GM18507 (cell line): ENCODE data around the gene ZNF558.

Experiments used
- DNase-seq: peaks from one replicate; pipeline ENCODE4 v3.0.0; 2011; ENCODE audit warnings: low read depth; ENCODE audit not compliant: insufficient read length; ENCODE audit errors: extremely low spot score
- FAIRE-seq: peaks from 2 replicates; lab custom pipeline; 2011; peaks lifted over from hg19 to GRCh38; lab: Jason Lieb, UNC

ZNF558 gene

GRCh38 chr19:8832132-8833021, at the start of gene ZNF558, which contains the start of gene MBD3L1:
ZNF558 (minus strand) TSS chr19:8832304; CDS start chr19:8822659, 9,645 bp downstream.
MBD3L1 (plus strand) TSS chr19:8832377; CDS start chr19:8842679, 10,302 bp downstream.
- peak; percentile 93 for FAIRE-seq
- peak; percentile 83 for DNase-seq

GRCh38 chr19:8881512-8881911, 49.4 kb upstream of the ZNF558 start:
- FAIRE-seq (no peak), DNase-seq (no peak)

GRCh38 chr19:8880868-8881488, 48.9 kb upstream of the ZNF558 start:
- no peak for DNase-seq
- FAIRE-seq, result no peak

- FAIRE-seq (no peak), DNase-seq (no peak)
These were observed 46.0 kb upstream of the ZNF558 start for GRCh38 chr19:8877854-8878705.

- no peak for DNase-seq
- FAIRE-seq, result no peak
These were observed 34.2 kb upstream of the ZNF558 start for GRCh38 chr19:8866344-8866743.

- DNase-seq, result no peak
- FAIRE-seq, result no peak
These were observed 26.2 kb upstream of the ZNF558 start for GRCh38 chr19:8858260-8858659.

GRCh38 chr19:8850488-8850887, 18.4 kb upstream of the ZNF558 start:
- DNase-seq, result no peak
- no peak for FAIRE-seq

GRCh38 chr19:8849232-8849631, 17.1 kb upstream of the ZNF558 start:
- no peak for FAIRE-seq
- DNase-seq, result no peak

GRCh38 chr19:8846819-8847218, 14.7 kb upstream of the ZNF558 start:
- DNase-seq (no peak), FAIRE-seq (no peak)

GRCh38 chr19:8840708-8841107, 8.6 kb upstream of the ZNF558 start:
- no peak for DNase-seq
- FAIRE-seq, result no peak

- no peak for FAIRE-seq
- DNase-seq, result no peak
These were observed 3.8 kb upstream of the ZNF558 start for GRCh38 chr19:8835877-8836276.

- DNase-seq, result no peak
- no peak for FAIRE-seq
These were observed 3.3 kb upstream of the ZNF558 start for GRCh38 chr19:8835446-8835845.

GRCh38 chr19:8831832-8832131, 322 bp downstream of the ZNF558 start:
- FAIRE-seq (no peak), DNase-seq (no peak)

GRCh38 chr19:8831373-8831772, 731 bp downstream of the ZNF558 start:
- DNase-seq (no peak), FAIRE-seq (no peak)

GRCh38 chr19:8827277-8827676, 4.8 kb downstream of the ZNF558 start:
- DNase-seq (no peak), FAIRE-seq (no peak)

- FAIRE-seq (no peak), DNase-seq (no peak)
These were observed 5.7 kb downstream of the ZNF558 start for GRCh38 chr19:8826371-8826770.

- DNase-seq (no peak), FAIRE-seq (no peak)
These were observed 10.3 kb downstream of the ZNF558 start for GRCh38 chr19:8821748-8822241.

- DNase-seq, result no peak
- FAIRE-seq, result no peak
These were observed 11.9 kb downstream of the ZNF558 start for GRCh38 chr19:8820234-8820633.

GRCh38 chr19:8815780-8816179, 16.3 kb downstream of the ZNF558 start:
- DNase-seq (no peak), FAIRE-seq (no peak)

- FAIRE-seq, result no peak
- no peak for DNase-seq
These were observed 17.9 kb downstream of the ZNF558 start for GRCh38 chr19:8814176-8814575.
